NCI-H345 (cell line): ENCODE results near the gene SH2D1B.
"Not testable (repeated sequence)": the region's sequence is repeated elsewhere in the genome, so short reads cannot be mapped to it uniquely, and the experiment has no call there.

Experiments used
- DNase-seq: peaks from one replicate; lab custom pipeline; 2025; lab: John Stamatoyannopoulos, UW

The SH2D1B gene, protein sequence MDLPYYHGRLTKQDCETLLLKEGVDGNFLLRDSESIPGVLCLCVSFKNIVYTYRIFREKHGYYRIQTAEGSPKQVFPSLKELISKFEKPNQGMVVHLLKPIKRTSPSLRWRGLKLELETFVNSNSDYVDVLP

GRCh38 chr1:162412002-162412401 lies at the start of gene SH2D1B:
Gene SH2D1B (minus strand): TSS chr1:162412136. CDS start chr1:162412016, 120 bp downstream.
- no peak for DNase-seq

- DNase-seq: no peak
These were observed 46.3 kb upstream of the SH2D1B start for GRCh38 chr1:162458236-162458635.

DNA sequence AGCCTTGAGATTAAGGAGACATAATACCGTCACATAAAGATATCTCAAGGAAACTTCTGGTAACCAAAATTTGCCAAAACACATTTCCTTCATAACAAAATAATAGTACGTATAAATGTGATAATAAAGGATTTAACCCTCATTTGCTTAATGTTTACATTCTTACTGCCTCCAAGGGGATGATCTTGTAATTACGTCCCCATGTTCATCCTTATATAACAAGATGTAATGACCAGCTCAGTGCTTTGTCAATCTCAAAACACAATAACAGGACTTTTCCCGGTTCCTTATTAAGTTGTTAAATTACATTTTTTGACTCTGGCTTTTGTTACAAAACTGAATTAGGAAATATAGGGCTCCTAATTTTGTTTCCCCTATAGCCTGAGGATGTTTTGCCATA lies 44.4 kb upstream of the SH2D1B start:
- DNase-seq: no peak

- DNase-seq: not testable (repeated sequence)
These were observed 42.4 kb upstream of the SH2D1B start for GRCh38 chr1:162454361-162454760.

DNA sequence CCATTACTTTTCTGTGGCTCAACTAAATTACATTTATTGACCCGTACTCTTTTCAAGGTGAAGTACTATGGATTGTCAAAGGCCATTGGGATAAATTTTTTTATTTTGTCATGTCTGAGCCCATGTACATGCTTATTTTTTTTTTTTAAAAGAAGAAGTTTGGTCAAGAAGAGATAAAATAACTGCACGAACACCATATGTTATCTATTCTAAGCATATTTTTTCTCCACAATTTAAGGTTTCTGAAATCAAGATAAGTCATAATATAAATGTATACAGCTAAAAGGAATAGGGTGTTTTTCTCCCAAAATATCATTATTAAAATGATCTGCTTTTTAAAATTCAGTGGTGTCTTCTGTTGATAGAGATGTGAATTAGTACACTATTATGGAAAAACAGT lies 35.0 kb upstream of the SH2D1B start:
- DNase-seq: no peak

DNA sequence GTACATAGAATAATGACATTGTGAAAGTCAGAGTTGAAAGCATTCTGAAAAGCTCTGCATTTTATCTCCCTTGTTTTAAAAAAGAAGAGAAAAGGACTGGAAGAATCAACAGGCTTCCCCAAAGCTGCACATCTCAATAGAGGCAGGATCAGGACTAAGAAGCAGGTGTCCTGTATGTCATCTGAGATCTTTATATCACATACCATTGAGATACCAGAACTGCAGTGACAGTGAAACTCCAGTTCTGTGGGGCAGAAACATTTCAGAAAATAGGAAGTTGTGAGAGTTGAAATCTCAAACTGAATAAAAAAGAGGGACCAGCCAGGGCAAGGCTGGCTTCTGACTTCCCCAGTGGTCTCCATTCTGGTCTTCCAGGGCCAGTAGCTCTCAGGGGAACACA lies 33.0 kb upstream of the SH2D1B start:
- DNase-seq: no peak

GRCh38 chr1:162432977-162433713 lies 21.2 kb upstream of the SH2D1B start:
- DNase-seq: not testable (repeated sequence)

GRCh38 chr1:162430583-162430982 lies 18.6 kb upstream of the SH2D1B start:
- no peak for DNase-seq

DNA sequence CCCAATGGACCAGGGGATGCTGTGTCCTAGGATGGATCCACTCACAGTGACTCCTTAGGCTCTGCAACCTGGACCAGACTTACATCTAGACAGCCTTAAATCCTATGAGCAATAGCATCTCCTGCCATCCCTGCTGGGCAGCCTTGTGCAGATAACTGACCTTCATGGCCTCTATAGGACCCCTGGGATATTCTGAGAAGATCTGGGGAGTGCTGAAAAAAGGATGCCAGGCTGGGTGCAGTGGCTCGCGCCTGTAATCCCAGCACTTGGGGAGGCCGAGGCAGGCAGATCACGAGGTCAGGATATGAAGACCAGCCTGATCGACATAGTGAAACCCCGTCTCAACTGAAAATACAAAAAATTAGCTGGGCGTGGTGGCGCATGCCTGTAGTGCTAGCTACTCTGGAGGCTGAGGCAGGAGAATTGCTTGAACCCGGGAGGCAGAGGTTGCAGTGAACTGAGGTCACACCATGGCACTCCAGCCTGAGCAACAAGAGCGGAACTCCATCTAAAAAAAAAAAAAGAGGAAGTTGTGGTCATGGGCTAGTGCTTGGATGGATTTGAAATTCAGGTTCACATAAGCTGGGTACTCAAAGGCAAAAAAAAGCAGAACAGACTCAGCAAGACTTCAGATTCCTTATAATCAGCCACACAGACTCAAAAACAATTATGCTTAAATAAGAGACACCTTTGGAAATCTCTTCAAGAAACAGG lies 10.9 kb upstream of the SH2D1B start:
- no peak for DNase-seq

DNA sequence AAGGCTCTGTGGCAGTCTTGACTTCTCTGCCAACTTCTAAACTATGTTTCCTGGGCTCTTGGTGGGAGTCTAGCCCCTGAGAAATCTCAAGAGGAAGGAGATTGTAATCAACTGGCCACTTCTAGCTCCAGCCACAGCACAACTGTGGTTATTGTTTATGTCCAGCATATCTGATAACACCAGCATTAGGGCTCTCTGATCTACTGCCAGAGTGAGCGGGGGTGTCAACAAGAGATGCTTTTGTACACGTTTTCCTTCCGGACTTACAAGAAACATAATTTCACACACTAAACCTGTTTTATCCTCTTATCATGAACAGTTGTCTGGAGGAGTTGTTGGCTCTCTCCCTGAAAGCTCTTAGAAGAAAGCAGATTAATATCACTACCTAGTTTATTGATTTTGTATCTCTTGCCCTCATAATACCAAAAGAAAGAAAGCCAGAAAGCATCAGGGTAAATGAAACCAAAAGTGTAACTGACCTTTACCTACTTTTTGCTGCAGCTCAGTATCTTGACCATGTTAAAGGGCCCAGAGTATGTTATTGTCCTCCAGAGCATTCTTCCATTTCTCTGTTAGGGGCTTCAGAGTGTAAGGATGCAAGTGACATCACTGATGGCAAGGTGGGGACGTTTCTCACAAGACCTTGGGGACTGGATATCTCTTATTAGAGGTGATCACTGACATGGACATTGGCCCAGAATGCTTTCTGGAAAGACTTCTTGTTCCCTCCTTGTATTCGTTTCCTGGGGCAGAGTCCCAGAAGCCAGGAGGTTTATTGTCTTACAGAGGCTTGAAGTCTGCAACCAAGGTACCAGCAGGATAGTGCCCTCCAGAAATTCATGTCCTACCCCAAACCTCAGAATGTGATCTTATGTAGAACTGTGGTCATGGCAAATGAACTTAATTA lies 9.6 kb upstream of the SH2D1B start:
- DNase-seq: no peak

- DNase-seq: no peak
These were observed 8.2 kb upstream of the SH2D1B start for GRCh38 chr1:162420120-162420519.

DNA sequence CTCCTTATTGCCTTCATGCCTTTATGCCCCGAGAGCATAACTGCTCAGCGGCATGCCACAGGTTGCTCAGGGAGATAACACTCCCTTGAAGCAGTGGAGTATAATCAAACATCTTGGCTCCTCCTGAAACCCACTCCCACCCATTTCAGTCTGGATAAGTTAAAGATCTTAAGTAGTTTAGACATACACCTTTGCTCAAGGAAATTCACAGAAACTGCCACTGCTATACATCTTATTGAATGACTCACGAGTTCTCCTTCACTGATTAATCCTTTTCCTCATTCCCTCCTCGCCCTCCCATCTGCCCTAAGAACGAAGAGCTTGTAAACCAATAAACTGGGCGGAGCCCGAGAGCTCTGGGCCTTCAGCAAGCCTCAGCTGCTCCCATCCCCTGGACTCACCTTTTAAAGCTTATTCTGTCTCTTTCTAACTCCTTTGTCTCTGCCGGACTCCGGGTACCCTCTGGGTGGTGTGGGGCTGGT lies 7.6 kb upstream of the SH2D1B start:
- not testable (repeated sequence) for DNase-seq

- DNase-seq: not testable (repeated sequence)
These were observed 6.6 kb upstream of the SH2D1B start for GRCh38 chr1:162418584-162418983.

- no peak for DNase-seq
These were observed 5.7 kb upstream of the SH2D1B start for GRCh38 chr1:162417650-162418049.

- DNase-seq: no peak
These were observed 5.0 kb upstream of the SH2D1B start for GRCh38 chr1:162416909-162417308.

- DNase-seq: no peak
These were observed 4.3 kb upstream of the SH2D1B start for GRCh38 chr1:162416215-162416614.

DNA sequence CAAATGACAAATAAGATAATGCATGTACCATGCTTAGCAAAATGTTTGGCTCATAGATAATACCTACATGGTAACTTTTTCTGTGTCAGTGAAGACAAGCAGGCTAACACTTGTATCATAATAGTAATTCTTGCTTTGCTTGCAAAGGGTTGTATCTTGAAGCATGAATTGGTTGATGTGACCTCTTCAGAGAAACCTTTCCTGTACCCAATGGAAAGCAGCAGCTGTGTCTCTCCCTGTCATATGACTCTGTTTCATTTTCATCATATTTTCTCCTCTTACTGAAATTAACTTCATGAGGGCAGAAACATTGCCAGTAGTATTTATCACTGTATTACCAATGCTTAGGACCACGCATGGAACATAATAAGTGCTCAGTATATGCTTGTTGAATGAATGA lies 4.4 kb downstream of the SH2D1B start:
- no peak for DNase-seq

GRCh38 chr1:162406811-162407210 lies 5.1 kb downstream of the SH2D1B start:
- no peak for DNase-seq

GRCh38 chr1:162405800-162406199 lies 6.1 kb downstream of the SH2D1B start:
- no peak for DNase-seq

GRCh38 chr1:162404550-162405160 lies 7.3 kb downstream of the SH2D1B start:
- no peak for DNase-seq

DNA sequence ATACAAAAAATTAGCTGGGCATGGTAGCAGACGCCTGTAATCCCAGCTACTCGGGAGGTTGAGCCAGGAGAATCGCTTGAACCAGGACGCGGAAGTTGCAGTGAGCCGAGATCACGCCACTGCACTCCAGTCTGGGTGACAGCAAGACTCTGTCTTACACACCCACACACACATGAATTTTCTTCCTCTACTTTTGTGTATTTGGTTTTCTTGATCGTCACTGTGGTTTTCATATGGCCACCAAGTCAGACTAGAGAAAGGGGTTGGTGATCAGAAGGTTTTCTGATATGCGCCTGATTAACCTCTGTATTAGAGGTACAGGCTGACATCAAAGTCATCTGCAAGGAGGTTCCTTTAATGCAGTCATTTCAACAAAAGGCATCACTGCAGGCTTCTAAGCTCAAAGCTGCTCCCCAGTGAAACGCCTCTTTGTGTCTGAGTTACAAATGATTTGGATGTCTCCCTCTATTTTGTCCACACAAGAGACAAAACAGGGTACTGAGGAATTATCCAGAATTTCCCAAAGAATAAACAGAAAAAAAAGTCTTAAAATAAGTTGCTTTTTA lies 11.1 kb downstream of the SH2D1B start:
- DNase-seq: no peak
